Stimulated activated CD8-positive, alpha-beta memory T cell treated with anti-CD3 and anti-CD28 coated beads, Interleukin-2, amount 100 ng/mL, for 48 hours (primary cell): Measurements from ENCODE around the gene IL12RB2.

Experiments
- DNase-seq, 2 donors: peaks; one replicate each; pipeline ENCODE4 v3.0.0-alpha.2; 2020; ENCODE audit warnings: low read depth in 2 of 2

IL12RB2 gene

DNA sequence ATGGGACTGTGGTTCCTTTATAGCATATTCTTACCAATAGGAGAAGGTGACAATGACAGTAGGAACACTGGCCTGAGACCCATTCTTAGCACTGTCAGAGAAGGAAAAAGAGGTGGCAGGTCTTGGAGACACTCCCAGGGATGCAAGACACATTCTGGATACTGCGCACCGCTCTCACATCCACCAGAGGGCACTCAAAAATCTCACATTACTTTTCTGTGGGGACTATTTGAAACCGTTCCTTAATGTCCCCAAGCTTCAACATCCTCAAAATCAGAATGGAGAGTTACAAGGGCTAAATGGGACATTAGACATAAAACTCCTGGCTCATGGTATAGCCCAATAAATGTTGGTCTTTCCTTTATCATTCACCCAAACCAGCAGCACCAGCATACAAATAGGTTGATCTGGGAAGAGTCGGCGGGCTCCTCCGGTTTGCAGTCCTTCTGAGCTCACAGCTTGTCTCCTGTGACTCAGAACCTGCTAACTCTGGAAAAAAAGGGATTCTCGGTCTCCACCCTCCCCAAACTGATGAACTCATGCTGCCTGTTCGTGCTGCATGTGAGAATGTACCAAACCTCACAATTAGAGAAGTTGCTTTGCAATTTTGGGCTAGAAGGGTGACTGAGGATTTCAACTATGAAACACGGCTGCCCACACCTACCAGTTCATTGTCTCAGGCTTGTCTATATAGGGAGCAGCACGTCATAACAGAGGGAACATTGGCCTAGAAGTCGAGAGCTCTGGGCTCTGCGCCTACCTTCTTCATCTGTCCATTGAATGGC is 40.2 kb downstream of the IL12RB2 start:
- no peak for DNase-seq

DNA sequence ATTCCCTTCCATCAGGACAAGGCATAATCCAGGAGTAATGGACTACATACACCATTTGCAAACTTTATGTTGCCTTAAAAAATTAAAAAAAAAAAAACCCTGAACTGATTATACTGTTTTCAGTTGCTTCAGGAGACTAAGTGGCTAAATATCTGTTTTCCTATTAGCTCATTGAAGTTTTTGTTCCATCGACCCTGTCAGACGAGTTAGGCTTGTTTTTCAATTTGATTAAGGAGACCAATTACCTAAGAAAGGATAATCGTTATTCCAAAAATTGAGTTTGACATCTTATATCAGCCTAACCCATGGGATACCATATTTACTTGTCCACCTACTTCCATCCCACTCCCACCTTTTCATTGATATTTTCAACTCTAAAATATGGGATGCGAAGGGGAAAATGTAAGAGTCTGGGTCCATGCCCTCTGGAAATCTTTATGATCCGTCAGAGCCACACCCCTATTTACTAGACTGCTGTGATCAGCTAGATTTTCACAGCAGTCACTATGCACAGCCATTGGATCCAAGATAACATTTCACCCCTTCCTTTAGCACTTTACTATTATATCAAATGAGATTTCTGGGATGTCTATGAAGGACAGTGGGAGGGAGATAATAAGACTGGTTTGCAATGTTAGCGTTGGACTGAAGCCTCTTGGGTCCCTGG is 41.0 kb downstream of the IL12RB2 start:
- DNase-seq = no peak

GRCh38 chr1:67350783-67351182 is 43.1 kb downstream of the IL12RB2 start:
- DNase-seq = no peak

DNA sequence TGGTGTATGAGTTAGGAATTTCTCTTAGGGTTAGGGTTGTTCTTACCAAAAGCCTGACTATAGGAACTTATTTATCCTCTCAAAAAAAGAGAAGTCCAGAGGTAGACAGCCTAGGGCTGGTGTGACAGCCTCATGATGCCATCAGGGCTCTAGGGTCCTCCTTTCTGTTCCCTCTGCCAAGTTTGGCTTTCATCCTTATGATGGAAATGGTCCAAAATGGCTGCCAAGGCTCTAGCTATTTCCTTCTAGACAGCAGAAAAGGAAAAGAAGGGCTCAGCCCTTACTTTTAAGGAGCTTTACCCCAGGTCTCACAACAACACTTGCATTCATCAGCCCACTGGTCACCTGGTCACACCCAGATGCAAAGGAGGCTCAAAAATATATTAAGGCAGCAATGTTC is 44.5 kb downstream of the IL12RB2 start:
- no peak for DNase-seq

- no peak for DNase-seq
Observed at GRCh38 chr1:67355745-67356424, 48.2 kb downstream of the IL12RB2 start.

DNA sequence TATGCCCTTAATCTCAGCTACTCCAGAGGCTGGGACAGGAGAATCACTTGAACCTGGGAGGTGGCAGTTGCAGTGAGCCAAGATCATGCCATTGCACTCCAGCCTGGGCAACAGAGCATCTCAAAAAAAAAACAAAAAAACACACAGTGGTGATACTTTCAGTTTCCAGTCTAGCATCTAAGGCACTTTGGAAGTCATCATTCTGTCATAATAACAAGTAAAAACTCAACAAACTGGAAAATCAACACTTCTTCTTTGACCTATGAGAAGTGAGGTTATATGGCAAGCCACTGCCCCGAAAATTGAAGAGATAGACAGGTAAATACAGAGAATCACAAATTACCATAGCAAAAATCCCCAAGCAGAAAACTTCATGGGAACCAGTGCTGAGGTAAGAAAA is 51.9 kb downstream of the IL12RB2 start:
- DNase-seq = no peak

- DNase-seq = no peak
Observed at GRCh38 chr1:67361641-67362040, 54.0 kb downstream of the IL12RB2 start.

- DNase-seq = no peak
Observed at GRCh38 chr1:67367370-67368045, 59.8 kb downstream of the IL12RB2 start.

DNA sequence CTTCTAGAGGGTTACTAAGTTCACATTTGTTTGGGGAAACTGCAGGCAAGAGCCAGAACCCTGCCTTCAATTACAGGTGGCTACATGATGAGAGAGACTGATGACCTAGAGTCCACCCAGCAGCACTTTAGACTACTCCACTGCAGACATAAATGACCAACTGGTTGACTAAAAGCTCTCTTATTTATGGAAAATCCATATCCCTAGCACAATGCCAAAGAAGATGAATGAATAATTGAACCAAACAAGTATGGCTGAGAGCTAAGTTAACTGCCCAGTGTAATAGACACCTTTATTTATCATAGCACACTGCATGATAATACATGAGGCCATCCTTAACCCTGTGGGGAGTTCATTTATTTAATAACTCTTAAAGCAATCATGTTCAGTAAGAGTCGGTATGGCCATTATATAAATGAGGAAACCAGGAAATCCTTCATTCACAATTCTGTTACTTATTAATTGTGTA is 60.4 kb downstream of the IL12RB2 start:
- DNase-seq = no peak

DNA sequence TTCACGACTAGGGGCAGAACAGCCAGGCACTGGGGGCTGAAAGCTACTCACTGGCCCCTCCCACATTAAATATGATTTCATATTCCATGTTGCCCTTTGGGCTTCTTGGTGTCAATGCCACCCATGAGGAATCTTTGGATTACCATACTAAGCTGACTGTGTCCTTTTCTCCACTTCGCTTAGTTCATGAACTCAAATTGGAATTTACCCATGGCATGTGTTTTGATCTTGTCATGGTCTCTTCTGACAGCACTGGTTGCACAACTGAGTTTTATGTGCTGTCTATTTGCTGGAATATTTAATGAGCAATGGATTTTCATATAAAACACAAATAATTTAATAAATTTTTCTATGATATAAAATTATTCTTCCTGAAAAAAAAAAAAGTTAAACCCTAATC is 63.4 kb downstream of the IL12RB2 start:
- no peak for DNase-seq

GRCh38 chr1:67371681-67372080 is 64.0 kb downstream of the IL12RB2 start:
- DNase-seq = no peak

DNA sequence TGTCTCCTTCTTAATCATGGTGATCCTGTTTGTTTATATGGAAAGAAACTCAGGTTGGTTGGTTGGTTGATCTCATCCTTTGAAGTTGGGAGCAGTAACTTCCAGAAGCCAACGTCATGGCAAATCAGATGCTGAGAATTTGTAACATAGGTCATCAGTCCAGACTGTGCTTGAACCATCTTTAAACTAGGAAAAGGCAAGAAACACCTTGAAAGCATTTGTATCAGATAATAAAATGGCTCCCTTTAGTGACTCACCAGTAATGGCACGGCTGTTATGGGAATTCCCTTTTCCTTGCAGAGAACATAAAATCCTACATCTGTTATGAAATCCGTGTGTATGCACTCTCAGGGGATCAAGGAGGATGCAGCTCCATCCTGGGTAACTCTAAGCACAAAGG is 64.5 kb downstream of the IL12RB2 start:
- no peak for DNase-seq

DNA sequence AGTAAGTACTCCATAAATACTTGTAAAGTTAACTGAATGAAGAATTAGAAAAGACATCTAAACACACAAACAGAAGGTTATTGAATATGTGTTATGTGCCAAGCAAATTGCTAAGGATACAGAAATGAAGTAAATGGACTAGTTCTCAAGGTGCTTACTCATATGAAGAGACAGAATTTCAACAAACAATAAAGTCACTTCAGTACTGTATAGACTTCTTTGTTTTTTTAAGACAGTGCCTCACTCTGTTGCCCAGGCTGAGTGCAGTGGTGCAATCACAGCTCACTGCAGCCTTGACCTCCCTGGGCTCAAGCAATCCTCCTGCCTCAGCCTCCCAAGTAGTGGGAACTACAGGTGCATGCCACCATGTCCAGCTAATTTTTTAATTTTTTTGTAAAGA is 65.2 kb downstream of the IL12RB2 start:
- no peak for DNase-seq

DNA sequence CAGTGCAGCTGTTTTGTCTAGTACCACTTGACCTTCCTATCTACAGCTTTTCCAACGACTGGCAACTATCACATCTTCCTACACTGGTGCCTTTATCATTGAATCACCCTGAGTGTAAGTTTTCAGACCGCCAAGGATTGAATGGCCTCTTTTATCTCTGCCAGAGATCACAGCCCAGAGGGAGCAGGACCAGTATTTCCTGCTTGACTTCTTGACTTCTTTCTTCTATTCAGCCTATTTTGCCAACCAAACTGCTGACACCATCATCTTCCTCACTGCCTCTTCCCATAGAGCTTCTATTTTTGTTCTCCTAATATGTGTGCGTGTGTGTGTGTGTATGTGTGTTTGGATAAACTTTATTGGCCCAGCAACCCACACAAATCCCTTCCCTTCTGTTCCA is 68.7 kb downstream of the IL12RB2 start:
- no peak for DNase-seq

DNA sequence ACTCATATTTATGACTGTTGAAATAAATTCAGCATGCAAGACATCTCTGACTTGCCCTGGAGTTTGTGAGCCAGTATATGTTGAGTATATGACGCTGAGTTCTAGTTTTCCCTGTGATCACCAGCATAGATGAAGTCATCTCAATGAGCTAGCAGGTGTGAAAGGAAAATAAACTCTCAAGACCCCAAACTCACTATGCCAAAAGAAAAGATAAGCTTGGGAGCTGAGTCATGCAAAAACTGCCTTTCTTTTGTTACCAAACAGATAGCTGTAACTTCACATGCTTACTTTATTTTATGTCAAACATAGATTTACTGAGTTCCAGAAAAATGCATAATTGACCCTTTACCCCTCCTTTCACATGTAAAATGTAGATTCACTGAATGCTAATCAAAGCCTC is 69.6 kb downstream of the IL12RB2 start:
- DNase-seq = no peak

DNA sequence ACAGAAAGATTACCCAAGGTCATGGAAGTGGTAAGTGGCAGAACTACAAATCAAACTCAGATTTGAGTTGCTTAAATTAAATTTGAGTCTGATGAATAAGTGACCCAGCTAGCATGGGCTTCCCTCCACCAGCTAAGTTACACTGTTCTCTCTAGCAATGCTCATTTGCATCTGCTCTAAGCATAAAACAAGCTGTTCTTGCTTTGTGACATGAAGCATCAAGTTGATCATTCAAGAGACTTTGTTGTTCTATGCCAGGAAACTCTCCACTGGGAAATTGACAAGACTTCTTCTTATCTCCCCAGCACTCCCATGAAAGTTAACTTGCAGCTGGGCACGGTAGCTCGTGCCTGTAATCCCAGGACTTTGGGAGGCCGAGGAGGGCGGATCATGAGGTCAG is 73.5 kb downstream of the IL12RB2 start:
- DNase-seq = no peak

DNA sequence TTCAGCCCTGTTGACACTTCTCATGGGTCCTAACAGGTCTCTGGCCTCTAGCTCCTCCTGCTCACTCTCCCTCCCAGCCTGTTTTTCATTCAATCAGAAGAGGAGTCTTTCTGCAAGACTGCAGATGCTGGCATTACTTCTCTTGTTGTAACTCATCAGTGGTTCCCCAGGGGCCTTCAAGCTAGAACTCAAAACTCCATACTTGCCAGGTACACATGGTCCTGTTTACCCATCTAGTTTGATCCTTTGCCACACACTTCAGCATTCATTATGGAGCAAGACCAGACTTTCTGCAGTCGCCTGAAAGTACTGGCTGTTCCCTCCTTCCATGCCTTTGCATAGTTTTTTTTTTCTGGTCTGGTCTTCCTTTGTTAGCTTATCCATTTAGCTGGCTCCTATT is 74.6 kb downstream of the IL12RB2 start:
- no peak for DNase-seq

DNA sequence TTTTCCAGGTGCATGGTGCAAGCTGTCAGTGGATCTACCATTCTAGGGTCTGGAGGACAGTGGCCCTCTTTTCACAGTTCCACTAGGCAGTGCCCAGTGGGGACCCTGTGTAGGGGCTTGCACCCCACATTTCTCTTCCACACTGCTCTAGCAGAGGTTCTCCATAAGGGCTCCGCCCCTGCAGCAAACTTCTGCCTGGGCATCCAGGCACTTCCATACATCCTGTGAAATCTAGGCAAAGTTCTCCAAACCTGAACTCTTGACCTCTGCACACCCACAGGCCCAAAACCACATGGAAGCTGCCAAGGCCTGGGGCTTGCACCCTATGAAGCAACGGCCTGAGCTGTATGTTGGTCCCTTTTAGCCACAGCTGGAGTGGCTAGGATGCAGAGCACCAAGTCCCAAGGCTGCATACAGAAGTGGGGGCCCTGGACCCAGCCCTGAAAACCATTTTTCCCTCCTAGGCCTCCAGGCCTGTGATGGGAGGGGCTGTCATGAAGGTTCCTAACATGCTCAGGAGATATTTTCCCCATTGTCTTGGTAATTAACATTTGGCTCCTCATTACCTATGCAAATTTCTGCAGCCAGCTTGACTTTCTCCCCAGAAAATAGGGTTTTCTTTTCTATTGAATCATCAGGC is 76.4 kb downstream of the IL12RB2 start:
- no peak for DNase-seq

- no peak for DNase-seq
Observed at GRCh38 chr1:67390041-67390887, 82.6 kb downstream of the IL12RB2 start.

GRCh38 chr1:67393240-67393639 is 85.6 kb downstream of the IL12RB2 start:
- no peak for DNase-seq

- DNase-seq = no peak
Observed at GRCh38 chr1:67393737-67394136, 86.1 kb downstream of the IL12RB2 start.
